Neuronal stem cell (in vitro differentiated cells): ENCODE results near the gene PIGP.
A peak's percentile ranks its signal among the peaks of the same experiment; 100 is the strongest.

Source experiments
- DNase-seq: peaks from one replicate; pipeline ENCODE4 v3.0.0-alpha.2; 2013; ENCODE audit warnings: low spot score
- H2AFZ ChIP-seq: one replicate; pipeline ENCODE4 v1.6.1; 2013; ENCODE audit warnings: mild to moderate bottlenecking, low read length, inconsistent platforms
- H2AK5ac ChIP-seq: 2 replicates; pipeline ENCODE4 v1.6.1; 2013; ENCODE audit warnings: low read depth, mild to moderate bottlenecking, inconsistent platforms, low read length, moderate library complexity, mixed read lengths
- H2BK120ac ChIP-seq: 2 replicates; pipeline ENCODE4 v1.6.1; 2013; ENCODE audit warnings: low read depth, mild to moderate bottlenecking, inconsistent platforms, low read length, moderate library complexity, mixed read lengths
- H2BK12ac ChIP-seq: one replicate; pipeline ENCODE4 v1.6.1; 2013; ENCODE audit warnings: low read length, inconsistent platforms
- H2BK15ac ChIP-seq: 2 replicates; pipeline ENCODE4 v1.6.1; 2013; ENCODE audit warnings: mild to moderate bottlenecking, low read length, inconsistent platforms, mixed read lengths
- H2BK5ac ChIP-seq: one replicate; pipeline ENCODE4 v1.6.1; 2013; ENCODE audit warnings: inconsistent platforms, mild to moderate bottlenecking, low read length, moderate library complexity
- H3K14ac ChIP-seq: one replicate; pipeline ENCODE4 v1.6.1; 2013; ENCODE audit warnings: low read length, inconsistent platforms
- H3K18ac ChIP-seq: 2 replicates; pipeline ENCODE4 v1.6.1; 2013; ENCODE audit warnings: low read length, inconsistent platforms
- H3K23ac ChIP-seq: 2 replicates; pipeline ENCODE4 v1.6.1; 2013; ENCODE audit warnings: low read depth, mild to moderate bottlenecking, mixed read lengths, low read length, inconsistent platforms; ENCODE audit not compliant: poor library complexity
- H3K27ac ChIP-seq: replicated peaks from 3 replicates; pipeline ENCODE4 v1.5.1; 2013; ENCODE audit warnings: low read length, inconsistent platforms
- H3K27me3 ChIP-seq, 3 experiments: 2 replicates each; pipeline ENCODE4 v1.6.1; 2013; ENCODE audit warnings: low read length in 3 of 3, mild to moderate bottlenecking in 2 of 3, inconsistent platforms in 1 of 3, low read depth in 1 of 3, mixed read lengths in 1 of 3, moderate library complexity in 1 of 3; ENCODE audit not compliant: control insufficient read depth in 3 of 3, insufficient read depth in 3 of 3
- H3K36me3 ChIP-seq, 2 donors: replicated peaks in 1 of 2; 2 replicates each; pipeline ENCODE4 v1.6.1; 2013; ENCODE audit warnings: low read length in 2 of 2; ENCODE audit not compliant: control insufficient read depth in 2 of 2, insufficient read depth in 2 of 2
- H3K4ac ChIP-seq: 2 replicates; pipeline ENCODE4 v1.6.1; 2013; ENCODE audit warnings: inconsistent platforms, mild to moderate bottlenecking, low read length, moderate library complexity
- H3K4me1 ChIP-seq, 2 donors: 1 replicate in 1 of 2; 2 replicates in 1 of 2; pipeline ENCODE4 v1.6.1; 2013; ENCODE audit warnings: low read length in 2 of 2, low read depth in 1 of 2; ENCODE audit not compliant: control insufficient read depth in 2 of 2, insufficient read depth in 1 of 2
- H3K4me2 ChIP-seq: one replicate; pipeline ENCODE4 v1.6.1; 2013; ENCODE audit warnings: mild to moderate bottlenecking, low read length, inconsistent platforms; ENCODE audit not compliant: insufficient read depth, poor library complexity, severe bottlenecking
- H3K4me3 ChIP-seq, 2 donors: 2 replicates each; pipeline ENCODE4 v1.5.1; 2013; ENCODE audit warnings: low read length in 2 of 2, mild to moderate bottlenecking in 2 of 2, inconsistent platforms in 1 of 2, moderate library complexity in 1 of 2
- H3K79me1 ChIP-seq: one replicate; pipeline ENCODE4 v1.6.1; 2013; ENCODE audit warnings: low read depth, mild to moderate bottlenecking, inconsistent platforms, low read length, moderate library complexity
- H3K9ac ChIP-seq: one replicate; pipeline ENCODE4 v1.6.1; 2013; ENCODE audit warnings: mild to moderate bottlenecking, low read depth, low read length, inconsistent platforms; ENCODE audit not compliant: poor library complexity
- H3K9me3 ChIP-seq, 2 donors: replicated peaks in 1 of 2; 2 replicates each; pipeline versions ENCODE3 to v1.6.1; 2013; ENCODE audit warnings: low read length in 2 of 2, mild to moderate bottlenecking in 2 of 2, inconsistent platforms in 1 of 2, low read depth in 1 of 2, mixed read lengths in 1 of 2, moderate library complexity in 1 of 2; ENCODE audit not compliant: control insufficient read depth in 2 of 2, insufficient read depth in 1 of 2
- H4K8ac ChIP-seq: one replicate; pipeline ENCODE4 v1.6.1; 2013; ENCODE audit warnings: low read depth, mild to moderate bottlenecking, inconsistent platforms, low read length, moderate library complexity
- H4K91ac ChIP-seq: one replicate; pipeline ENCODE4 v1.6.1; 2013; ENCODE audit warnings: low read length, low read depth, mild to moderate bottlenecking, inconsistent platforms; ENCODE audit not compliant: poor library complexity
- WGBS, 2 donors: extraction: QIAGEN DNeasy Blood & Tissue Kit; methylation state at CpG; one replicate each; pipeline ENCODE4 v1.1.7; 2013; ENCODE audit warnings: missing lambda C conversion rate in 2 of 2, mixed read lengths in 1 of 2; ENCODE audit not compliant: insufficient read length in 2 of 2, insufficient replicate concordance in 1 of 2; ENCODE audit errors: extremely low coverage in 2 of 2; 5-methylcytosine and 5-hydroxymethylcytosine counted together

The PIGP gene

GRCh38 chr21:37043818-37044217 lies 29.1 kb downstream of the PIGP start:
- Histone ChIP-seq H2BK120ac (no peak overlapping the region), H3K36me3 (no peaks in the 10 kb centered on the region), H3K4ac (no peak overlapping the region), H2BK5ac (peak overlapping the region; percentile 54), H3K4me2 (no peak overlapping the region), H4K8ac (no peak overlapping the region), H3K4me1 (peaks cover 7 to 13% of the 10 kb centered on the region in 2 donors), H2AFZ (peak overlapping the region; percentile 88), H3K27me3 (no peaks in the 10 kb centered on the region), H3K9me3 (no peaks in the 10 kb centered on the region), H3K18ac (peak overlapping the region; percentile 77), H3K14ac (no peak overlapping the region), H3K4me3 (no peak overlapping the region), H3K79me1 (peaks cover 2% of the 10 kb centered on the region), H3K23ac (no peak overlapping the region), H3K27ac (no peak overlapping the region), H2BK15ac (no peak overlapping the region), H2BK12ac (no peak overlapping the region), H3K9ac (no peak overlapping the region), H2AK5ac (no peak overlapping the region), H4K91ac (no peak overlapping the region)
- DNase-seq, result no peak
- WGBS, 2 donors, result no CpG with 5 or more reads among the region's 6 CpGs

DNA sequence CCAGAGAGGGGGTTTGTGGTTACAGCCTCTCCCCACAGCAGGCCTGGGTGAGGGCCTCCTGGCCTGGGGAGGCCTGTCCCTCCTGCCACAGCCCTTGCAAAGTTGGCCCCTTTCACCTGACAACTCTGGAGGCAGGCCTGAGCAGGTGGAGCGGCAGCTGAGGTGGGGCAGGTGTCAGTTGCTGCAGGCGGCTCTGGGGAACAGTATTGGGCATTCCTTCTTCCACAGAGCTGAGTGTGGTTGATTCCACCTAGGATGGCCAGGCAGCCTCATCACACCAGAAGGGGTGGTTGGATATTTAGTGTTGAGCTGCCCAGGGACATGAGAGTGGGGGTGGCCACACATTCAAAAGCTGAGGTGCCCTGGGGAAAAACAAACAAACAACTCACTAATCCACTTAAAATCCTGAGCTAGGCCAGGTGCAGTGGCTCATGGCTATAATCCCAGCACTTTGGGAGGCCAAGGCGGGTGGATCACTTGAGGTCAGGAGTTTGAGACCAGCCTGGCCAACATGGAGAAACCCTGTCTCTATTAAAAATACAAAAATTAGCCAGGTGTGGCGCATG lies 31.1 kb downstream of the PIGP start:
- no peak overlapping the region for H3K4me3 ChIP-seq

DNA sequence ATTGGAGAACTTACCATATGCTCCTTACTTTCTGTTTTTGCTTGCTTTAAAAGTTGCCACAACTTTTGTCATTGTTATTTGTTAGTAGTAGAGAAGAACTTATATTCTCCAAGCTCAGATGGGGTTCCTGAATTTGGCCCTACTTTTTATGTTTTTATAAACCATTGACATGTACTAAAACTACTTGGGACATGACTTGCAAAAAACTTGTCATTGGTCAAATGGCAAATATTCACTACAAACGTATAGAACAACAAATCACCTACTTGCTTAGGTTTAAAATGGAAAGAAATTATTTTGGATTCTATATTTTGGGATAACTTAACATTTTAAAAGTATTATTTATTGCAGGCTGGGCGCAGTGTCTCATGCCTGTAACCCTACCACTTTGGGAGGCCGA lies 32.7 kb downstream of the PIGP start:
- Histone ChIP-seq H3K36me3 (no peaks in the 10 kb centered on the region), H2BK15ac (no peak overlapping the region), H2BK12ac (no peak overlapping the region), H4K8ac (no peak overlapping the region), H4K91ac (no peak overlapping the region), H3K18ac (no peak overlapping the region), H3K4ac (no peak overlapping the region), H2AK5ac (no peak overlapping the region), H3K23ac (no peak overlapping the region), H3K14ac (no peak overlapping the region), H3K4me3 (no peak overlapping the region), H3K27me3 (no peaks in the 10 kb centered on the region), H2BK120ac (no peak overlapping the region), H3K4me2 (no peak overlapping the region), H3K9ac (no peak overlapping the region), H3K27ac (no peak overlapping the region), H2BK5ac (no peak overlapping the region), H2AFZ (no peak overlapping the region), H3K79me1 (peaks cover 2% of the 10 kb centered on the region), H3K4me1 (peaks cover 6 to 7% of the 10 kb centered on the region in 2 donors), H3K9me3 (no peaks in the 10 kb centered on the region)
- DNase-seq, result no peak
- WGBS, 2 donors, result no CpG with 5 or more reads among the region's 3 CpGs

More for the DNA sequence above, 31.1 kb downstream of the PIGP start:
- WGBS, 2 donors, result no CpG with 5 or more reads among the region's 4 CpGs
- Histone ChIP-seq H2BK15ac (no peak overlapping the region), H3K18ac (peak overlapping the region; percentile 85), H3K4me2 (no peak overlapping the region), H3K9ac (no peak overlapping the region), H3K79me1 (peaks cover 2% of the 10 kb centered on the region), H3K27me3 (no peaks in the 10 kb centered on the region), H3K4me1 (peaks cover 6 to 7% of the 10 kb centered on the region in 2 donors), H2AFZ (peak overlapping the region; percentile 7), H3K9me3 (no peaks in the 10 kb centered on the region), H3K14ac (peak overlapping the region; percentile 79), H2BK120ac (no peak overlapping the region), H3K4ac (no peak overlapping the region), H2BK5ac (no peak overlapping the region), H4K91ac (peak overlapping the region; percentile 83), H3K36me3 (no peaks in the 10 kb centered on the region), H2BK12ac (peak overlapping the region; percentile 36), H3K27ac (no peak overlapping the region), H3K23ac (peak overlapping the region; percentile 55), H4K8ac (no peak overlapping the region), H2AK5ac (peak overlapping the region; percentile 97)
- no peak for DNase-seq

DNA sequence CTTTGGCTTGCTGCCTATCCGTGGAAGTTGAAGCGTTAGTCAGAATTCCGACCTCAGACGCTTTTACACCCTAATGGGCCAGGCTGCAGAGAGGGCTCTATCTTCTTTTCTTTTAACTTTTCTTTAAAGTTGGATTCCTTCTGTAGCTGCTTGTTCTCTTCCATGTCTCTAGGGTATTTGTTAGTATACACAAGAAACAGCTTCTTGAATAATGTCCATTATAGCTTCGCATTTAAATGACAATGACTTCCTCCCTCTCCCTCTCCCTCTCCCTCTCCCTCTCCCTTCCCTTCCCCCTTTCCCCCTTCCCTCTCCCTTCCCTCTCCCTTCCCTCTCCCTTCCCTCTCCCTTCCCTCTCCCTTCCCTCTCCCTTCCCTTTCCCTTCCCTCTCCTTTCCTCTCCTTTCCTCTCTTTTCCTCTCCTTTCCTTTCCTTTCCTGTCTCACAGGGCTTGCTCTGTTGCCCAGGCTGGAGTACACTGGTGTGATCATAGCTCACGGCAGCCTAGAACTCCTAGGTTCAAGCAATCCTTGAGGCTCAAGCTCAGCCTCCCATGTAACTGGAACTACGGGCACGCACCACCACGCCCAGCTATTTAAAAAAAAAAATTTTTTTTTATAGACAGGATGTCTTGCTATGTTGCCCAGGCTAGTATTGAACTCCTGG lies 33.3 kb downstream of the PIGP start:
- Histone ChIP-seq H3K9me3 (no peaks in the 10 kb centered on the region), H3K79me1 (peaks cover under 1% of the 10 kb centered on the region), H3K4me3 (no peak overlapping the region), H2BK120ac (no peak overlapping the region), H2AK5ac (no peak overlapping the region), H2AFZ (peak overlapping the region; percentile 75), H3K4ac (no peak overlapping the region), H4K8ac (no peak overlapping the region), H3K9ac (no peak overlapping the region), H3K14ac (no peak overlapping the region), H3K23ac (no peak overlapping the region), H4K91ac (no peak overlapping the region), H2BK5ac (no peak overlapping the region), H3K18ac (no peak overlapping the region), H3K4me2 (no peak overlapping the region), H3K36me3 (no peaks in the 10 kb centered on the region), H3K27ac (no peak overlapping the region), H3K4me1 (peaks cover 6 to 7% of the 10 kb centered on the region in 2 donors), H2BK12ac (no peak overlapping the region), H3K27me3 (no peaks in the 10 kb centered on the region), H2BK15ac (no peak overlapping the region)
- no peak for DNase-seq
- no CpG with 5 or more reads among the region's 9 CpGs for WGBS, 2 donors
